ENCODE results near the gene F5.

GRCh38 chr1:169491845-169492281 lies 94.4 kb downstream of the F5 start:
- no peak for TF ChIP-seq CTCF (IDR thresholded peaks at IDR 0.05; ENCODE audit: insufficient read depth, low read length, poor library complexity, severe bottlenecking)
- TF ChIP-seq EZH2phosphoT487 (conservative IDR thresholded peaks at IDR 0.05; ENCODE audit: low read length): no peak
